Stimulated activated effector memory CD8-positive, alpha-beta T cell treated with anti-CD3 and anti-CD28 coated beads, Interleukin-12 subunit alpha, Interleukin-12 subunit beta, amount 100 ng/mL, for 72 hours (primary cell): ENCODE measurements around the gene SELP.
A peak's percentile ranks its signal among the peaks of the same experiment; 100 is the strongest.

Experiments
- ATAC-seq: fragments of 150-1000 bp; cut with Tn5 transposase; 2 replicates; pipeline ENCODE4 v1.10.0; 2021
- DNase-seq, 2 donors: peaks; one replicate each; pipeline ENCODE4 v3.0.0; 2021 to 2022; ENCODE audit warnings: low spot score in 2 of 2
- H3K27ac Mint-ChIP-seq: one replicate; pipeline ENCODE4 v1.8.0; 2022; ENCODE audit warnings: mild to moderate bottlenecking, mixed read lengths
- H3K36me3 Mint-ChIP-seq: one replicate; pipeline ENCODE4 v1.8.0; 2022; ENCODE audit warnings: mild to moderate bottlenecking, mixed read lengths
- H3K4me1 Mint-ChIP-seq: one replicate; pipeline ENCODE4 v1.8.0; 2022; ENCODE audit warnings: mixed read lengths
- H3K4me3 Mint-ChIP-seq: one replicate; pipeline ENCODE4 v1.8.0; 2022; ENCODE audit warnings: mild to moderate bottlenecking, mixed read lengths
- H3K9me3 Mint-ChIP-seq: one replicate; pipeline ENCODE4 v1.8.0; 2022; ENCODE audit warnings: mixed read lengths

Gene SELP

DNA sequence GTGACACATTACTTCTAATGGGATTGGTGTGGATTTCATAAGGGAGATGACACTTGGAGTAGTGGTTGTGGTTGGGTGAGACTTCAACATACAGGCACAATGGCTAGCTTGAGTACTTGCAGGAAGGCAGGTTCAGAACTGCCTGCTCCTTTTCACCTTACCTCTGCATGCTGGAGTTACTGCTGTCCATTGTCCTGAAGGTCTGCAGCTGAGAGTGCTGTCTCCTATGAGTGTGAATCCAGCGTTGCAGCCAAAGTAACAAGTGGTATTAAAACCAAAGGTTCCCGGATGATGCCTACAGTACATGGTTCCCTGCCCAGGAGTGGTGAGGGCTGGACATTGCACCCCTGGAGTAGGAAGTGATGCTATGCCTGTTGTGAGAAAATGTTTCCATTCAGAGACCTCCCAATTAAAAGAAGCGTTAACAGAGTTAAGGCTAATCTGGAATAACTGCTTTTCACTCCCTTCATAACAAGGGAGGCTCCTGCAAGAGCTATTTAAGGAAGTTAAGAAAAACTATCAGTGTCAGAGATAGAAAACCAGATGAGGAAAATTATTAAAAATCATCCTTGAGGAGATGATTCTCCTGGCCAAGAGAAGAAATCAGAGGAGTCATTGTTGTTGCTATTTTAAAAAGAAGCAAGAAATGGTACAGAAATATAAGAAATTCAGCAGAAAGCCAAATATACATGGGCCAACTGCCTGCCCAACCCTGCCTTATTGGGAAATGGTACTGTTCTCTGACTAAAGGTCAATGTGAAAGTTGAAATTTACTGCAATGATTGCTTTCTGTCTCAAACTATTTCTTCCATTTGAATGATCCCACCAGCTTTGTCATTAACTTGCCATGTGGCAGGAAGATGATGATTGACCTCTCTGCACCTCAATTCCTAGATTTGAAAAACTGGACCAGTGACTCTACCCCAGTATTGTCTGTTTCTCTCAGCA lies 33.9 kb downstream of the SELP start:
- Mint-ChIP-seq H3K9me3 (no peaks in the 10 kb centered on the region), H3K36me3 (peaks cover 7% of the 10 kb centered on the region), H3K27ac (no peak overlapping the region), H3K4me1 (peaks cover 30% of the 10 kb centered on the region), H3K4me3 (no peak overlapping the region)
- ATAC-seq, result no peak
- no peak for DNase-seq

DNA sequence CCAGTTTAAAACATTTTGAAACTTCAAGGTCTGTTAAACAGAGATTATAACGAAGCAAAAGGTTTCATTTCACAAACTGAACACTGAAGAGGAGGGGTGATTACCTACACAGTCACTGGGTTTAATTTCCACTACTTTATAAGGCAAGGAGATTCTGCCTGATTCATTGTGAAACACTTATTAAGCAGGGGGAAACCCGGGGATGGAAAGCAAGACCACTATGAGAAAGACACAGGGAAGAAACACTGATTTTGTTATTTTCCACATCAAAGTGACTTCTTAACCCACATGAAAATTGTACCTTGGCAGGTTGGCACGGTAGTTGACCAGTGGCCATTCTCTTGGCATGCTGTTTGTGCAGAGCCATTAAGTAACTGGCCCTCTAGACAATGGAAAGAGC lies 35.5 kb downstream of the SELP start:
- Mint-ChIP-seq H3K4me3 (peak overlapping the region; percentile 46), H3K4me1 (peaks cover 24% of the 10 kb centered on the region), H3K9me3 (no peaks in the 10 kb centered on the region), H3K27ac (no peak overlapping the region), H3K36me3 (no peaks in the 10 kb centered on the region)
- ATAC-seq (peak; percentile 98), DNase-seq (no peak)

DNA sequence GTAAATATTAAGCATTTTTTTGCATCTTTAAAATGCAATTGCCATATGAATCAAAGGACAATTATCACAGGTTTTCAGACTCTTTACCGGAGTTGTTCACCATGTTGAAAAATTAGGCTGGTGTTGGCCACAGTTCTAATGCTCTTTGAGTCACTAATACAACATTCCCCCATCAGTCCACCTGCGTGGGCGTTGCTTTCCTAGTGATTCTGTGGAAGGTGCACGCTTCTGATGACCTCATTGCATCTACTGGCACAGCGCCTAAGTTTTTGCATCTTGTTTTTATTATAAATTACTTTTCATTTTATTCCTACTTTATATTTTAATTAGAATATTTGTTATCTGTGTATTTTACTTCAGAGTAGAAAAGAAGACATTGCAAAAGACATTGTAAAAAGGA lies 39.0 kb downstream of the SELP start:
- peaks cover 43% of the 10 kb centered on the region for H3K4me1 Mint-ChIP-seq
- ATAC-seq (no peak), DNase-seq (no peak)
- no peaks in the 10 kb centered on the region for H3K9me3 Mint-ChIP-seq
- no peak overlapping the region for H3K4me3 Mint-ChIP-seq
- H3K27ac Mint-ChIP-seq, result no peak overlapping the region
- no peaks in the 10 kb centered on the region for H3K36me3 Mint-ChIP-seq

DNA sequence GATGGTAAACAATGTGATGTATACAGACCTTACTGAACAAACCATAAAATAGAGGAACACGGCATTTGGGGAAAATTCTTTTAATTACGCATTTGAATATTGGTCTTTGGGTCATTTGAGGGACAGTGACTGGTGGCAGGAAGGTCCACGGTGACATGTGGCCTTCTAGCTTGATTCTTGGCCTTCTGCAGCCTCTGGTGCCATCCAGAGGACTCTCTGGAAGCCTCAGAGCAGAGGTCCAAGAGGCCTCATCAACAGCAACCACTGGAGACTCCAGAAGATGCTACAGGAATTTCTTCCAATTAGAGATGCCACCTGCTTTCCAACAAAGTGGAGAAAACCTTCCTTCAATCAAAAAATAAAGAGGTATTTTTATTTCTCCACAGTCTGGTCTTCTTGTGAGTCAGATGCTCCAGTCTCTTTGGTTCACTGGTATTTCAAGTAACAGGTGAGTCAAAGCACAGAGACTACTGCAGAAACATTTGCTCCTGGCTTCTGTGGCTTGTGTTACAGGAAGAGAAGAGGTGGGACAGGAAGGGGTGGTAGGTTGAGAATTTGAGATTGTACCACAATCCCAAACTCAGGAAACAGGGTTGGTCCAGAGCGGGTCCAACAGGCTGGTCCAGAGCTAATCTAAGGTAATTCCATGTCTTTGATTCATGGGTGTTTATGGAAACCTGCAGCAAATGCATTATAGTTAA lies 41.0 kb downstream of the SELP start:
- H3K4me1 Mint-ChIP-seq, result peaks cover 40% of the 10 kb centered on the region
- peak overlapping the region; percentile 40 for H3K4me3 Mint-ChIP-seq
- H3K9me3 Mint-ChIP-seq, result no peaks in the 10 kb centered on the region
- peak; percentile 72 for ATAC-seq
- H3K36me3 Mint-ChIP-seq, result no peaks in the 10 kb centered on the region
- H3K27ac Mint-ChIP-seq, result peak overlapping the region; percentile 32
- no peak for DNase-seq

DNA sequence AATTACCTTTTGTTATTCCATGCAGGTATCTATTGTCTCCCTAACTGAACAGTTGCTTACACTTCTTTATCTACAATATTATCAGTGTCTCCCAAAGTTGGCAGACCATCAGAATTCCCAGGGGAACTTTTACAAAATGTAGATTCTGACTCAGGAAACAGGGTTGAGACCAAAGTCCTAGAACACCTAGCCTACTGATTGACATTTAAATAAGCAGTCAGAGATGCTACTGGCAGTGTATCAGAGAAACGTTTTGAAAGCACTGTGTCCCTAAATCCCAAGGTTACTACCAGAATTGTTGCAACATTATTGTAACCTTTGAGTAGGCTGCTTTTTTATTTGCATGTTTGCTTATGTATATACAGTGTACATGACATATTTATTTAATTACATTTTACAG lies 41.8 kb downstream of the SELP start:
- no peak for ATAC-seq
- DNase-seq, result no peak
- Mint-ChIP-seq H3K4me3 (no peak overlapping the region), H3K27ac (no peak overlapping the region), H3K36me3 (no peaks in the 10 kb centered on the region), H3K9me3 (no peaks in the 10 kb centered on the region), H3K4me1 (peaks cover 33% of the 10 kb centered on the region)

DNA sequence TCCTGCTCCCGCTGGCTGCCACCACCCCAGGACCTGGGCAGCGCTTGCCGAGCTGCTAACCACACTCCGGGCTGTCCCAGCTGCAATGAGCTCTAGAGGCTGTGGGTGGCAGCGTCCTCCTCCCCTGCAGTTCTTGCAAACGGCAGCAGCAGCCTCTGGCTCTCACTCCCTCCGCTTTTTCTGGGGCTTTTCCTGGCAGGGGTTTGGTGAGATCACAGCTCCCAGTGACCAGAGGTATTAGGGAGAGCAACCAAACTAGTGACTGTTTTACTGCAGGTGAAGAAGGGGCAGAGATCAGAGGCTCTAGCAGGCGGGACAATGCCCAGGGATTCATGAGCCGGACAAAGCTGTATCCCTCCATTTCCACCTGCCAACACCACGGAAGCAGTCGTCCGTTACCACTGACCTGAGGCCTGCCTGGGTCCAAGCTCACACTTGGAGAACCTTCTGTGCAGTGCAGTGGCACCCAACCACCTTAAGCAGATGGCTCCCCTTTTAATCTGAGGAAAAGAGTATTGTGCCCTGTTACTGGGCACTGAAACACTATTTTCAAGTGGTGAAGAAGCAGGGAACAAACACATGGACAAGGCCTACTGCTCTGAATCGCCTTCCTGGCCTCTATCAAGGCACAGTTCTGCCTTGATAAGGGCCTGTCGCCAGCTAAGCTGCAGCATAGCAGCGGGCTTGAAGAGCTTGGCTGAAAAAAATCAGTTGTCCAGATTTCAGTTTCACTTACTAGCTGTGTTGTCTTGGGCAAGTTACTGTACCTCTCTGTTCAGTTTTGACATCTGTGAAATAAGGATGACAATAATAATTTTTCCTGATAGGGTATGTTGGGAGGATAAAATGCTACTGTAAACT lies 43.3 kb downstream of the SELP start, which contains the start of gene F5:
F5 (minus strand) TSS at position 87 of the 861 bp plus-strand sequence. CDS start 95 bp downstream, outside the sequence.
- no peaks in the 10 kb centered on the region for H3K9me3 Mint-ChIP-seq
- peak within 1 kb of the TSS; percentile 84 for H3K4me3 Mint-ChIP-seq

DNA sequence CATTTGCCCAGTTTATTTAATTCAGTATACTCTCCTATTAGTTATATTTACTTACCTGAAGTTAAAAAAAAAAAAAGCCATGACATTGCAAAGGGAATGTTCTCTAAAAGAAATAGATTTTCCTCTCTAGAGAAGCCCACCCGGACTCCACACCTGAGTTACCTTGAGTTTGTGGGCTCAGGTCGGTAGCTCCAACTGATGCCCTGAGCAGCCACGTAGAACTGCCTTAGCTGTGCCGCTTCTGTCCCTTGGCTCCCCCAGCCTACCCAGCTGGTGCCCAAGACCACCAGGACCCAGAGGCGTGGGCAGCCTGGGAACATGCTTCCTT lies 43.9 kb downstream of the SELP start:
- DNase-seq, result no peak
- Mint-ChIP-seq H3K9me3 (no peaks in the 10 kb centered on the region), H3K4me3 (peak overlapping the region; percentile 84), H3K4me1 (peaks cover 28% of the 10 kb centered on the region), H3K27ac (peak overlapping the region; percentile 81), H3K36me3 (no peaks in the 10 kb centered on the region)
- ATAC-seq, result peak; percentile 47

More for the DNA sequence above, 43.3 kb downstream of the SELP start, which contains the start of gene F5:
- H3K4me1 Mint-ChIP-seq, result peaks cover 28% of the 10 kb centered on the region
- DNase-seq (peak; percentile 47 to 80), ATAC-seq (peak; percentile 96)
- H3K27ac Mint-ChIP-seq, result peak within 1 kb of the TSS; percentile 81
- no peaks in the 10 kb centered on the region for H3K36me3 Mint-ChIP-seq

DNA sequence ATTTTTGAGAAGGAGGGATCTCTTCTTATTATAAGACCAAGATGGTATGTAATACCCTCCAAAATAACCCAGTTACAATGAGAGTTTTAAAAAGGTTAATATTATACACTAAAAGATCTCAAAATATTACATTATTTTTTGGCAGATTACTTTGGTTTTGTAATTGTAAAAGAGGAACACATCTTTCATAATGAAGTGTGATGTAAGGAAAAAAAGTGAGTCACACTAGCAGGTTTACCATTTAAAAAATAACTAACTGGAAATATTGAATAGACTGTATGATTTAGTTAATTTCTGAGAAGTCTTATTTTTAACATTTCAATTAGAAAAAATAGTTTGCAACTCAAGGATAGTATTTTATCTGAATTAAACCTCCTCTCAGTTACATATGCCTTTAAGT lies 44.7 kb downstream of the SELP start:
- peaks cover 28% of the 10 kb centered on the region for H3K4me1 Mint-ChIP-seq
- DNase-seq, result no peak
- H3K36me3 Mint-ChIP-seq, result no peaks in the 10 kb centered on the region
- peak overlapping the region; percentile 84 for H3K4me3 Mint-ChIP-seq
- peak overlapping the region; percentile 56 for H3K27ac Mint-ChIP-seq
- H3K9me3 Mint-ChIP-seq, result no peaks in the 10 kb centered on the region
- ATAC-seq, result no peak

DNA sequence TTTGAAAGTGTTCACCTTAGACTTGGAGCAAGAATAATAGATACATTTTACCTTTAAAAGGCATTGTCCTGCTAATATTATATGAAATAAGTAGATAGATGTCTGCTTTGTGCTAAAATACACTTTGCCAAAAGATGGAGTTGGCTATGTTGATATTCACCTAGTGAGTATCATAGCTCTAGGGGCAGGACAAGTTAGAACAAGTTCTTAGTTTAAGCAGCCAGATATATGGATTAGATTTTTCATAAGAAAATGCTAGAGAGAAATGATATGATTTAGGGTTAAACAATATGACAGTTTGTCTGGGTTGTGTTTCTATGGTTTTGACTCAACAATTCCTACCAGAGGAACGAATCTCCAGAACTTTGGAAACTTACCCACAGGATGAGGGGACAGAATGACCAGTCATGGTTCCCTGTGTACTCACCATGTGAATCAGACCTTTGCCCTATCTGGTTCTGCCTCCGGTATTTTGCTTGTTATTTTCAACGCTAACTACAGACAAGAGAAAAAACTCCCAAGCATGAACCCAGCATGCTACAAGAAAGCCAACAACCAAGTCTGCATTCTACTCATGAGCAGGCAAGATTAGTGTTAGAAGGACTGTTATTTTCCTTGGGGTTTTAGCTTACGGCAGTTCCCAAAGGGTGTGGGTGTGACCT lies 45.3 kb downstream of the SELP start:
- Mint-ChIP-seq H3K4me3 (peak overlapping the region; percentile 84), H3K9me3 (no peaks in the 10 kb centered on the region), H3K27ac (peak overlapping the region; percentile 56), H3K36me3 (no peaks in the 10 kb centered on the region), H3K4me1 (peaks cover 28% of the 10 kb centered on the region)
- peak; percentile 60 for ATAC-seq
- DNase-seq, result no peak

DNA sequence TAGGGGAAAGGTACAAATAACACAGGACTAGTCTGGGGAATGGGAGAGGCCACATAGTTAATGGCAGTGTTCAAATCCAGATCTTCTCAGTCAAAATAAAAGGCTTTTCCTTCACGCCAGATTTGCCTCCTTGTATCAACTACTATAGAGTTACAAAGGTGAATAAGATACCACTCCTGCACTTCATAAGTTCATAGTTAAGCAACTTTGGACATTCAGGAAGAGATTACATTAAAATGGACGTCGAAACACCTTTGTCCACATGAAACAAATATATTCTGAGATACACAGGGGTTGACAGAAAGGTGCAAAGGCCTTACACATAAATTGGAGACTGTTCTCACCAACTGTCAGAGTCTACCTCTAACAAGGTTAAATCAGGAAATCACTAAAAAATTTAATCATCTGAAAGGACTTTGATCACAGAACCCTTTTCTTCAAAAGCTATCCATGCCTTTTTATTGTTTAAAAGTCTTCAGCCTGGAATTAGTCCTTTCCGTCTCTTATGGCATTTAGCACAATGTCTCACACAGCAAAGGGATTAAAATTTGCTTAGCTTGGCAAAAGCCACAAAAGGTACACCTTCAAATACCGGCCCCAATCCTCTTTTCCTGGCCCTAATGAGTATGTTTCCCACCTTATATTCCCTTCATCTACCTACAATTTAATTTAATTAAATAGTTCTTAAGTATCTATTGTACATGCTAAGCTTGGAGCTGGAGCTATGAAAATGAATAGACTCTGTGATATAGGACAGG lies 51.8 kb downstream of the SELP start:
- Mint-ChIP-seq H3K36me3 (no peaks in the 10 kb centered on the region), H3K9me3 (no peaks in the 10 kb centered on the region), H3K4me1 (no peaks in the 10 kb centered on the region), H3K4me3 (no peak overlapping the region), H3K27ac (no peak overlapping the region)
- ATAC-seq (no peak), DNase-seq (no peak)

DNA sequence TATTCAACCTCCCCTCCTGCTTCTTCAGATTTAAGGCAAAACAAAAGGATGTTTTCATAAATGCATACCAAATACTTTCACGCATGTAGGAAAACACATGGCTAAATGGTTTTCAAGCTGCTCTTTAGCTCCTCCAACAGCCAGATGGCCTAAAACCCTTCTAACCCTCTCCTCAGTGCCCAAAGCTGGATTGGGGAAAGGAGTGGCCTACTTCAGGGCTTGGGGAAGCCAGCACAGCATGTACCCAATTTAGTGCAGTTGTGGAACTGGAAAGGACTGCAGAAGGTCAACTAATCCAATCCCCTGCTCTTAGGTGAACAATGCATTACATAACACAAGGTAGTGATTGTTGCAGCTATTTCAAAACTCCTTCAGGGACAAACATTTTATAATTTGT lies 53.0 kb downstream of the SELP start:
- ATAC-seq (no peak), DNase-seq (no peak)
- Mint-ChIP-seq H3K36me3 (peaks cover 9% of the 10 kb centered on the region), H3K4me3 (no peak overlapping the region), H3K27ac (no peak overlapping the region), H3K4me1 (peaks cover 9% of the 10 kb centered on the region), H3K9me3 (no peaks in the 10 kb centered on the region)

DNA sequence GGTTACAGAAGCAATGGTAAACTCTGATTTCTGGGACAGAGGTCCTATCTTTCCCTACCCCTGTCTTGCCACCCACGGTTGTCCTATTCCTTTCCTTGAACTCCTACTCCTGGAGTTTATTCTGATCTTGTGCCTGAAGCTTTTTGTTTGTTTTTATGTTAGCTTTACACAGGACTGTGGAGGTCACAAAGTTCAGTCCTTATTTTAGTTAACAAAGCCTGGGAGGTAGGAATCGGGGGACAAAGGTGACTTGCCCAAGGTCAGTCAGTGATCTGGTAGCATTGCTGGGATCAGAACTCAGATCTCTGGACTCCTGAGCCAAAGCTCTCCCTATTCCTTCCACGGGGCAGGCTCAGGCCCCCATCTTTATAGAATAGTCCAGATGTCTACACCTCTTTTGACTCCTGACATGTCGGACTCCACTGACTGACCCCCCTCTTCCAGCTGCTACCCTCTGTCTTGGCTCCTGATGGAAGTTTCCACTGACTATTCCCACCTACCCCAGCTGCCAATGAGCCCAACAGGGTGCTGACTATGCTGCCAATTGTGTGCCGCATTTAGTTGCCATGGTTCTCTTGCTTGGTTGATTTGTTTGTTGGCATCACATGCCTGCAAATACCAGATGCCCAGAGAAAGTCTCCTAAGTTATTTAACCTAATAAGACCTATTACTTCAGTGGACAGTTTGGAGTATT lies 53.5 kb downstream of the SELP start:
- H3K36me3 Mint-ChIP-seq, result peaks cover 15% of the 10 kb centered on the region
- DNase-seq (no peak), ATAC-seq (no peak)
- no peak overlapping the region for H3K4me3 Mint-ChIP-seq
- no peaks in the 10 kb centered on the region for H3K9me3 Mint-ChIP-seq
- H3K27ac Mint-ChIP-seq, result no peak overlapping the region
- peaks cover 9% of the 10 kb centered on the region for H3K4me1 Mint-ChIP-seq

DNA sequence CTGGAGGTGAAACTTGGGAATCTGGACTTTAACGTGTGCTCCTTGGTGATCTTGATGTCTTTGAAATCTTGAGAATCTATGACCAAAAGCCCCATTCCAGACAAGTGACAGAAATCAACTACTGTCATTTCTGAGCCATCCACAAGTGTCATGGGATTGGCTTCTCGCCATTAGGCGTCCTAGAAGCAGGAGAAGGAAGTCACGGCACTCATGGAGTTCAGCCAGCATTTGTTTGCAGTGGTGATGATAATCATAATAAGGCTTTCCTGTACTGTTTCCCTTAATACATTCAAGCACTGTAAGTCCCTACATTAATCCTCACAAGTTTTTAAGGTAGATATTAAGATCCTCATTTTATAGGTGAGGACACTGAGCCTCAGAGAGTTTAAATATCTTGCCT lies 55.6 kb downstream of the SELP start:
- H3K27ac Mint-ChIP-seq, result no peak overlapping the region
- no peaks in the 10 kb centered on the region for H3K9me3 Mint-ChIP-seq
- no peak overlapping the region for H3K4me3 Mint-ChIP-seq
- H3K36me3 Mint-ChIP-seq, result peaks cover 31% of the 10 kb centered on the region
- ATAC-seq (no peak), DNase-seq (no peak)
- H3K4me1 Mint-ChIP-seq, result peaks cover 9% of the 10 kb centered on the region

DNA sequence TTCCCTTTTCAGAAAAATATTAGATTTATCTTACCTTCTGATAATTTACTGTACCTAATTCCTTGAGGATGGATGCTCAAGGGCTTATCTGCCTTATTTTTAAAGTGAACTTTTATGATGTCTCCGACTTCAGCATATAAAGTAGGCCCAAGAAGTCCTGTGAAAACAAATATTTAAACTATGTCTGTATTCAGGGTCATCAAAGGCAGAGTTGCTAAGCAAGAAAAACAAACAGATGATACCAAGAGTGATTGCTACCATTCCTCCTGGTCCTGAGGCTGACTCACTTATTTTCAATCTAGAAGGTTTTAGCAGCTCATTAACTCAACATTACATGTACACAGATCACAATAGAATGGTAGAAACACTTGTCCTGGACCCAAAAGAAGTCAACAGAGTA lies 57.7 kb downstream of the SELP start:
- Mint-ChIP-seq H3K36me3 (peaks cover 31% of the 10 kb centered on the region), H3K9me3 (no peaks in the 10 kb centered on the region), H3K4me3 (no peak overlapping the region), H3K4me1 (peaks cover 9% of the 10 kb centered on the region), H3K27ac (peak overlapping the region; percentile 9)
- DNase-seq, result no peak
- ATAC-seq, result no peak
